Measurements from ENCODE around the gene NRTN.
"Not testable (repeated sequence)": the region's sequence is repeated elsewhere in the genome, so short reads cannot be mapped to it uniquely, and the experiment has no call there.

NRTN gene

DNA sequence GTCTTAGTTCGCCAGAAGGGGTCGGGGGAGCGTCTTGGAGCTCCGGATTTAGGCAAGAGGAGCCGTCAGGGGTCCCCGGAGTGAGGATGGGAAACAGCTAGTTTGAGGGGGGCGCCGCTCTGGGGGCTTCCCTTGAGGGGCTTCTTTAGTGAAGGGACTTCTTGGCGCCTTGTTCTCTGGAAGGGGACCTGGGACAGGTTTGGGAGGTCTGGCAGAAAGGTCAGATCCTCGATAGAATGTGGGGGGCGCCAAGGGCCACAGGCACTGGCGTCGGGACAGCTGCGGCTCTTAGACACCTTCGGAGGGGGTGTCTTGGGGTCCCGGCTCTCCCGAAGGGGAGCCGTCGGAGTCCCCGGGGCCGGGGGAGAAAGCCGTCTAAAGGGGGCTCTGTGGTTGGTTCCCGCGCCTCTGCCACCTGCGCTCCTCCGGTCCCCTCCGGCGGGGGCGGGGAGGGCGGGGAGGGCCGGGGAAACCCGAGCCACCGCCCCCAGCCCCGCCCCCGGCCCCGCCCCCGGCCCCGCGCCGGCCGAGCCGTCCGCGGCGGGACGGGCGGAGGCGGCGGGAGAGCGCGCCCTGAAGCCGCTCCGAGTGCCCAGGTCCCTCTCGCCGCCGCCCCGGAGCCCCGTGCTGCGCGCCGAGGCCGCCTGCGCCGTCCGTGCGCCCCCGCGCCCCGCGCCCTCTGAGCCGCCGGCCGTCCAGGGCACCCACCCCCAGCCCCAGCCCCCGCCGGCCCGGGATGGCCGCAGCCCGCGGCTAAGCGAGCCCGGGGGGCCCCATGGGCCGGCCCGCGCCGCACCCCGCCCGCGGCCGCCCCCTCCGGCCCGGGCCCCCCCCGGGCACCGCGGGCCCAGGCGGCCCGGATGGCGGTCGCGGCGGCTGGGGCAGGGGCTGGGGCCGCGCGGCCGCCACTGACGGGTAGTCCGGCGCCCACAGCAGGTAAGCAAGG, at the start of gene NRTN:
NRTN (plus strand) TSS at position 552 of the 946 bp plus-strand sequence. CDS start 19,099 bp downstream, outside the sequence.
- DNase-seq (ENCODE audit: low read depth): peak; percentile 45

DNA sequence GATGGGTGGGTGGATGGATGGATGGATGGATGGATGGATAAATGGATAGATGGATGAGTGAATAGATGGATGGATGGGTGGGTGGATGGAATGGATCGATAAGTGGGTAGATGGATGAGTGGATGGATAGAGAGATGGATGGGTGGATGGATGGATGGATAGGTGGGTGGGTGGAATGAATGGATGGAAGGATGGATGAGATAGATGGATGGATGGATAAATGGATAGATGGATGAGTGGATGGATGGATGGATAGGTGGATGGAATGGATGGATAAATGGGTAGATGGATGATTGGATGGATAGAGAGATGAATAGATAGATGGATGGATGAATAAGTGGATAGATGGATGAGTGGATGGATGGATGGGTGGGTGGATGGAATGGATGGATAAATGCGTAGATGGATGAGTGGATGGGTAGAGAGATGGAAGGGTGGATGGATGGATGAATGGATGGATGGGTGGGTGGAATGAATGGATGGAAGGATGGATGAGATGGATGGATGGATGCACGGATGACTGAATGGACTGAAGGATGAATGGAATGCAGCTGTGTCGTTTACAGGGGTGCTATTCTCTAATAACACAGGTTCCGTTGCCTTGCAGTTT, 42.2 kb upstream of the NRTN start:
- DNase-seq (ENCODE audit: low read depth): no peak

- DNase-seq (ENCODE audit: low read depth): no peak
Observed at GRCh38 chr19:5765220-5765619, 39.6 kb upstream of the NRTN start.

GRCh38 chr19:5767949-5768348, 36.9 kb upstream of the NRTN start:
- no peak for DNase-seq (ENCODE audit: low read depth)

- DNase-seq (ENCODE audit: low read depth): no peak
Observed at GRCh38 chr19:5772416-5772815, 32.5 kb upstream of the NRTN start.

DNA sequence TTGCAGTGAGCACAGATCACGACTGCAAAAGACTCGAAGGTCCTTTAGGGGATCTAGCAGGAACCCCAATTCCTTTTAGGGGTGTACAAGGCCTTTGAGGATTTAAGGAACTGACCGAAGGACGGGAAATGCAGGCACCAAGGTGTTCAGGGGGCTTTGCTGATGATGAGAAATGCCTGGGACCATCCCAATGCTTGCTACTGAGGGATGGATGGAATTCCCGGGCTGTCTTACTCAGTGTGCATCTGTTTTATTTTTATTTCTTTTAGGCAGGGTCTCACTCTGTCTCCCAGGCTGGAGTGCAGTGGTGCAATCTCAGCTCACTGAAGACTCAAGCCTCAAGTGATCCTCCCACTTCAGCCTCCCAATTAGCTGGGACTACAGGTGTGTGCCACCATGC, 31.6 kb upstream of the NRTN start:
- DNase-seq (ENCODE audit: low read depth): no peak

DNA sequence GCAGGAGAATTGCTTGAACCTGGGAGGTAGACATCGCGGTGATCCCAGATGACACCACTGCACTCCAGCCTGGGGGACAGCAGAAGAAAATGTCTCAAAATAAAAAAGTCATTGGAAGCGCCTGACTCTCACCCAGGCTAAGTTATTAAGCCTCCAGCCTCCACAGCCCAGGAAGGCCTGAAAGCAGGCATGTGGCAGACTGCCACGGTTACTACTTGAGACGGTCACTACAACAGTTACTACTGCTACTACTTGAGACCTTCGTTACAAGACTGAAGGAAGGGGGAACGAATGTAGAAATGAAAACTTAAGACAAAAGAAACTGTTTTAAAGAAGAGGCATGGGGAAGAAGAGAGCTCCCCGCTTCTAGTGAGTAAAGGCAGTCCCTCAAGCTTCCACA, 29.9 kb upstream of the NRTN start:
- no peak for DNase-seq (ENCODE audit: low read depth)

- no peak for DNase-seq (ENCODE audit: low read depth)
Observed at GRCh38 chr19:5775668-5776309, 29.1 kb upstream of the NRTN start.

GRCh38 chr19:5778402-5778801, 26.5 kb upstream of the NRTN start:
- DNase-seq (ENCODE audit: low read depth): no peak

- not testable (repeated sequence) for DNase-seq (ENCODE audit: low read depth)
Observed at GRCh38 chr19:5780916-5781315, 24.0 kb upstream of the NRTN start.

DNA sequence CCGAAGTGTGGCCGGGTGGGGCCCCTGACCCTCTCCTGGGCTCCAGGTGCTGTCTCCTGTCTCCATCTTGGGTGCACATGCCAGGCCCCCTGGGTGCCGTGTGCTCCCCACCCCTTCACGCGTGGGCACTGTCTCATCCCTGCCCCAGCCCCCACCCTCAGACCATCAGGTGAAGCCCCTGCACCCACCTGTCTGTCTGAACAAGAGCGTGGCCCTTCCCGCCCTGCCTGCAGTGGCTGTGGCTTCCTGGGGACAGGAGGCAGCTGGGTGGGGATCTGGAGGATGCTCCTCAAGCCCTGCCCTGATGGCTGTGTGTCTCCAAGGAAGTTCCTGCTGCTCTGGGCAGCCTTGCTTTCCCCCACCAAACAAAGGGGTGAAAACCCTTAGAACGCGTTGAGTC, 22.5 kb upstream of the NRTN start:
- no peak for DNase-seq (ENCODE audit: low read depth)

DNA sequence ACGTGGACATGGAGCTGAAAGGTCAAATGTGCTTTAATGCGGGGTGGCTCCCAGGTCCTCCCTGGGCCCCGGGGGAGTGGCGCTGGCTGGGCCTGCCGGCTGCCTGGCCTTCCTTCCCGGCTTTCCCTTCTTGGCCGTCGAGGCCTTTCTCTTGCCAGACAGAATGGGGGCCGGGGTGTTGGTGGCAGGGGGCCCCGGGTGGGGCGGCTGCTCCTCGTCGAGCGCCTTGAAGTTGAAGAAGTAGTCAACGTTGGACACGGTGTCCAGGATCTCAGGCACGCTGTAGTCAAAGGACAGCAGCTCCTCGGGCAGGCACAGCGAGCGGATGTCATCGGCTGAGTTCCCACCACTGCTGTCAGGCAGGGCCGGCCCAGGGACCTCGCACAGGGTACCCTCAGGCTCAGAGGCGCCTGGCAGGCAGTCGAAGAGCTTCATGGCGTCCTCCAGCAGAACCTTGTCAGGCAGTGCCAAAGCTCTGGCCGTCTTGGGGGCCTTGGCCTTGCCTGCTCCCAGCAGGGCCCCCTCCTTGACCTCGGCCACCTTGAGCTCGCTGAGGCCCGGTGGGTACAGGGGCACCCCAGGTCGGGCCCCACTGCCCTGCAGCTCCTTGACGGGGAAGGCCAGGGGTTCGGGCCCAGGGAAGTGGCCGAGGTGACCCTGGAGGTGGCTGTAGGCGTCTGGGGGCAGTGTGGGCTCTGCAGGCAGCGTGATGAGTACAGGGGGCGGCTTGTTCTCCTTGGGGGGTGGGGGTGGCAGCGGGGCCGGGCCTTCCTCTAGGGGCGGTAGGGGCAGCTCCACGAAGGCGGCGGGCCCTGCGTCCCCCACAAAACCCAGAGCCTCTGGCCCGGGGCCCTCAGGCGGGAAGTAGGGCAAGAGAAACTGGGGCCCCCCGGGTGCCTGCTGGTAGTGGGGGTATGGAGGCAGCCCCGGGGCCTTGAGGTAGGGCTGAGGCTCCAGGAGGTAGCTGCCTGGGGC, 21.6 kb upstream of the NRTN start:
- DNase-seq (ENCODE audit: low read depth): no peak

GRCh38 chr19:5784581-5785147, 20.2 kb upstream of the NRTN start, which contains the start of gene PRR22:
Gene PRR22, minus strand, starts transcription at chr19:5784746. Its CDS starts 86 bp downstream, at chr19:5784660.
- DNase-seq (ENCODE audit: low read depth): no peak

DNA sequence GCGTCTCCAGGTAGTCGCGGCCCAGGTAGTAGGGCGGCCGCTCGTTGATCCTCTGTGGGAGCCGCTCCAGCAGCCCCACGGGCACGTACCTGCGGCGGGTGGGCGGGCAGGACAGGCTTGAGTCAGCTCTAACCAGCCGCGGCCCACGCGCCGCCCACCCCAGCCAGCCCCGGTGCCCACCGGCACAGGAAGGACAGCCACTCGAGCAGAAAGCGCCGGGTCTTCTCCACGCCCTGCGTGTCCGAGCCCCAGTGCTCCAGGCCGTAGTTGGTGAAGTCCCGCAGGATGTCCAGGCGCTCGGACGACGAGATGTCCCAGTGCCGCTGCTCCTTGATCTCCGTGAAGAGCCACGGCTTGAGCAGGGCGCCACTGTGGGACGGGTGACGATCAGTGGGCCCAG, 19.4 kb upstream of the NRTN start:
- DNase-seq (ENCODE audit: low read depth): no peak

DNA sequence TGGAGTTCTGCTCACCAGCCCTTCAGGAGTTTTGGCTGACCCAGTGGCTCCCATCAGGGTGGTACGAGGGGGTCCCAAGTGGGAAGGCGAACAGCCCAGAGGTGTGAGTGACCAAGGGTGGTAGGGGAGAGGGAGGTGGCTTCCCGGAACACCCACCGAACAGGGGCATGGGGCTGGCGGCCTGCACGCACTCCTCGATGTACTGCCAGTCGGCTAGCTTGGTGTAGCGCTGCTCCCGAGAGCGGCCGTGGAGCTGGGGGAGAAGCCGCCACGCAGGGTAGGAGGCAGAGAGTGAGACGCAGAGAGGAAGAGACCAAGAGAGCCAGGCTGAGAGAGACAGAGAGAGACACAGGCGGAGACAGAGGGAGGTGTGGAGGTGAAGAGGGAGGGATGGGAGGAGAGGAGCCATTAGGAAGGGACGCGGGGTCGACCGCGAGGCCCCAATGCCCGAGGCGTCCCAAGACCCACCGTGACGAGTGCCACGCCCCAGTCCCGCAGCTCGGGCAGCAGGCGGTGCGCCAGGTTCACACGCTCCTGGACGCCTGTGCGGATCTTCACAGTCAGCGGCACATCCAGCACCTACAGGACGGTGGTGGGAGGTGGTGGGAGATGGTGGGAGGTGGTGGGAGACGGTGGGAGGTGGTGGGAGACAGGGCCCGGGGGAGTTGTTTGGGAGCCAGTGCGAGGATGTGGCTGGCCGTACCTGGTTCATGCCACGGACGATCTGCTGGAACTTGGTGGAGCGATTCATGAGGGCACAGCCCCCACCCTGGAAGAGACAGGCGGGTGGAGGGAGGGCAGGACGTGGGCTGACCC, 18.1 kb upstream of the NRTN start:
- no peak for DNase-seq (ENCODE audit: low read depth)

DNA sequence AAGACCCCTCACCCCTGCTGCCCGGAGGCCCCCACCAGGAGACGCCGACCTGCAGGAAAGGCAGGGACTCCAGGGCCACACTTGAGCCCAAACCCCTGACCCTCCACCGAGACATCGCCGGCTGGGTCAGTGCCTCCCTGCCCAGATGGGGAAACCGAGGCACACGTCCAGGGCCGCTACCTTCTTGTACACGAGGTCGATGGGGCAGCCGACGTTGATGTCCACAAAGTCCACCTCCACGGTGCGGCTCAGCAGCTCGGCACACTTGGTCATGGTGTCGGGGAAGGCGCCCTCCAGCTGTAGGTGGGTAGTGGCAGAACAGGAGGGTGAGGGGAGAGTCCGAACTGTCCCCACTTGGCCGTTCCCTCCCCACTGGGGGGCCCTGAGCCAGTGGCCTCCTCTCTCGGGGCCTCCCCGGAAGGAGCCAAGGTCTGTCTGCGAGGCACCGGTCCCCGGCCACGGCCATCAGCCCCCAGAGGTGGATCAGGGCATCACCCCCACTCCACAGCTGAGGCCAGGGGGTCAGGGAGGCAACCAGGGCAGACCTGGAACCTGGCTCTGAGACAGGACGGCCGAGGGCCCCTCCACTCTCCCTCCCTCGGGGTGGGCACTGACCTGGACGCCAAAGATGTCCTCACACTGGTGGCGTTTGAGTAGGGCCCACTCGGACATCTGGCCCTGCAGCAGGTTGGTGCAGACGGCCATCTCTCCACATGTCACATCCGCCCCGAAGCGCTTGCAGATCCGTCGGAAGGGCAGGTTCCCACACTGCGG, 17.3 kb upstream of the NRTN start:
- DNase-seq (ENCODE audit: low read depth): no peak

- no peak for DNase-seq (ENCODE audit: low read depth)
Observed at GRCh38 chr19:5788422-5788821, 16.4 kb upstream of the NRTN start.

DNA sequence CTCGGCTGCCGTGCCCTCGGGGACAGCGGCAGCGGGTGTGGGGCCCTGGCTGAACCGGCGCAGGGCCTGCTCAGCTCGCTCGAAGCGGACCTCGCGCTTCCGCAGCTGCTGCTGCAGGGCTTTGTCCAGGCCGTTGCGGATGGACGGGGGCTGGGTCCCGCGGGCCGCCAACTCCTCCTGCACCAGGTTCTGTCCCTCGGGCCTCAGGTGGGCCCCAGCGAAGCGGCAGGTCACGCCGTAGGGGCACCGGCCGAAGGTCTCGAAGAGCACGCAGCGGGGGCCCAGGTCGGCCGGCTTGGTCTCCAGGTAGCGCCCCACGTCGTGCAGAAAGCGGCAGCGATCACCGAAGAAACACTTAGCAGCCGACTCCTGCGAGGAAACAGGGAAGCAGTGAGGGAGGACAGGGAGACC, 15.5 kb upstream of the NRTN start:
- no peak for DNase-seq (ENCODE audit: low read depth)

DNA sequence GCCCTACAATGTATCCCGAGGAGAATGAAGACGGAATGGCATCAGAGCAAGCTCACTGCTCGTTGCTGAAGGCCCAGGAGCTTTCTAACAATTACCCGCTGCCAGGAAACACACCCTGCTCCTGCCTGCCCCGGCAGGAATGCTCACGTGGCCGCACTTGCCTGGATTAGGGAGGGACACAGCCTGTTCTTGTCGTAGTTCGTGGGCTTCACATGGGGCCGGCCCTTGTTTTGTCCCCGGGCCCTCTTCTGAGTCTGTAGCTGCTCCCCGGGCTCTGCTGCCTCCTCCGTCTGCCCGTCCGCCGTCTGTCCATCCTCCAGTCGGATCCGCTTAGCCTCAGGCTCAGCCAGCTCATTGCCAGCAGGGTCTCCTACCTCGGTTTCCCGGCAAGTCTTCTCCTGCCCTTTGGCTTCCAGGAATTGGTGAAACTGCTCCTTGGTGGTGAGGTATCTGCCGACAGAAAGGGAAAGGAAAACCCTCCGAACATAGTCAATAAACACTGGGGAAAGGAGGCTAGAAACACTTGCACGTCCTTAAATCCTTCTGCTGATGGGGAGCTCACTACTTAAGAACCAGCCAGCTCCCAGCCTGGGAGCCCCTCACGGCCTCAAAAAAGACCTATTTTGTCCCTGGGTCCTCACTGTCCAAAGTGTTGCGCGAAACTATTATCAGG, 14.8 kb upstream of the NRTN start:
- no peak for DNase-seq (ENCODE audit: low read depth)
